Adrenal gland (tissue), 5 donors: Measurements from ENCODE around the gene VCAM1.

Source experiments
- CTCF ChIP-seq, 6 experiments: fragments of 450-650 bp in 4 of 6; fragments of 200-600 bp in 2 of 6; sonication (generic) in 1 of 6; IDR thresholded peaks; 1 replicate in 5 of 6; 2 replicates in 1 of 6; pipeline versions ENCODE4 v1.5.1 to v1.8.0; 2016 to 2021; ENCODE audit warnings: antibody characterized with exemption in 6 of 6, mild to moderate bottlenecking in 2 of 6, moderate library complexity in 1 of 6
- POLR2A ChIP-seq, 2 donors: fragments of 450-650 bp; IDR thresholded peaks; one replicate each; pipeline ENCODE4 v1.6.1; 2017; ENCODE audit warnings: antibody characterized with exemption in 2 of 2, mild to moderate bottlenecking in 2 of 2, moderate library complexity in 1 of 2
- donor health status: DM: no; HTN: no; CAD: no.

DNA sequence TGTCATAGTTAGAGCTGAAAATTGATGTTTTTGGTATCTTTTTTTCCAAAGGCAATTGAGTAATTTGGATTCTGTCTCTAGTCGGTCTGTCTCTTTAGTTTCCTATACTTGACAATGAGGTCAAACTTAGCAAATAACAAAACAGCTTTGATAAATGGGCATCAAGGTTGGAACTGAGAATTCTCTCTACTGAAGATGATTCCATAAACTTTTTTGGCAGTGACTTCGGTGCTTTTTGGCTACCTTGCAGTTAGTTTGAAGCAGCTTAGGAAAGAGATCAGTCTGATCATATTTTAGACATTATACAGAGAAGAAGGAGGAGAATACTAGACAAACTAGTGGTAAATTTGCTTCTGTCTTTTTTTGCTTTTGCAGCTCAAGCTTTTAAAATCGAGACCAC is 559 bp downstream of the VCAM1 start:
- no peak for TF ChIP-seq CTCF (IDR thresholded peaks at IDR 0.05)
- no peak for TF ChIP-seq POLR2A (IDR thresholded peaks at IDR 0.05)
